ENCODE data around the gene APH1B. TPM values are rescaled to one million over a fixed set of nuclear protein-coding genes. Genes with fewer than 3 reads are reported as not detected.
"Not testable (repeated sequence)": the region's sequence is repeated elsewhere in the genome, so short reads cannot be mapped to it uniquely, and the experiment has no call there.

The APH1B gene
- total and polyA plus RNA-seq, 4 donors: 16.4 to 25.8 (median 21.8) TPM

DNA sequence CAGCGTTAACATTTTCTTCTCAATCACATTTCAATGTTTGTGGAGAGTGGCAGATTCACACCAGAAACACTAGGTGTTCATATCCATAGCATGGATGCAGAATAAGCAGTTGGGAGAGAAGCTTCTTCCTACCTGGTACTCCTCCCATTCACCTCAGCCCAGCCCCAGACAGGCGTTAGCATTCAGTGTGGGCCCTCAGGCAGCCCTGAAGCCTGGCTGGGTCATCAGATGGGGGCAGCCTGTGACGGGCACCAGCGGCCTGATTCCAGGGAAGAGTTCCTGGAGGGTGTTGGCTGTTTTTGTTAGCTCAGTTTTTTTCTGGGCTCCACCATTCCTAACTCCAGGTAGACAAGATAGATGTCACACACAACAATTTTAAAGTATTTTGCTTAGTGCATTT, 31.1 kb downstream of the APH1B start:
- no peak overlapping the region for H3K27ac ChIP-seq (ENCODE audit: low read depth, low read length)
- H3K9me3 ChIP-seq (ENCODE audit: control insufficient read depth, insufficient read depth, low read length): no peaks in the 10 kb centered on the region
- peaks cover 11% of the 10 kb centered on the region for H3K36me3 ChIP-seq (ENCODE audit: control insufficient read depth, insufficient read depth, low read length)
- no peaks in the 10 kb centered on the region for H3K27me3 ChIP-seq (ENCODE audit: control insufficient read depth, insufficient read depth, low read length)
- H3K4me3 ChIP-seq (ENCODE audit: low read depth, low read length): no peak overlapping the region
- no peak for DNase-seq (ENCODE audit: low read depth in 4 of 6, low spot score in 6 of 6)
- peaks cover 3% of the 10 kb centered on the region for H3K4me1 ChIP-seq (ENCODE audit: control insufficient read depth, insufficient read depth, low read length)
- WGBS (ENCODE audit: insufficient coverage): 90% methylated on average over 2 of the region's 4 CpGs

DNA sequence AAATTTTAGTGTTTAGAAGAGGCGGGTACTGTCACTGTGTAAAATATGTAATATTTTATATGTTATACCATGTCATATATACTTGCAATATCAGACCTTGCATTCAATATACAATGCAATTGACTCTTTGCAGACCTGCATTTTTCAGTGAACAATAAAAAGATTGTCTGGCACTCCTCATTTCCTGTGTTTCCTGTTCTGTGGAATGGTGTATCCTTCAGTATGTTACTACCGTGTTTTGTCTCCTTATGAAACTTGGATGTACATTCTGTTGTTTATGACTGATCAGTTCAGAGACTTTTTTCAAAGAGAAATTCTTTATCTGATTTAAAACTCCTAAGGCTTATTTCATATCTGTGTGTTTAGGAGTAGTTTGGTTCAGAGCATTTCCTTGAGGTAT, 31.5 kb downstream of the APH1B start:
- H3K27me3 ChIP-seq (ENCODE audit: control insufficient read depth, insufficient read depth, low read length): no peaks in the 10 kb centered on the region
- H3K36me3 ChIP-seq (ENCODE audit: control insufficient read depth, insufficient read depth, low read length): peaks cover 8% of the 10 kb centered on the region
- DNase-seq (ENCODE audit: low read depth in 4 of 6, low spot score in 6 of 6): no peak
- no peaks in the 10 kb centered on the region for H3K9me3 ChIP-seq (ENCODE audit: control insufficient read depth, insufficient read depth, low read length)
- no peak overlapping the region for H3K27ac ChIP-seq (ENCODE audit: low read depth, low read length)
- WGBS (ENCODE audit: insufficient coverage): no CpG with 5 or more reads among the region's 2 CpGs
- H3K4me3 ChIP-seq (ENCODE audit: low read depth, low read length): no peak overlapping the region
- peaks cover 3% of the 10 kb centered on the region for H3K4me1 ChIP-seq (ENCODE audit: control insufficient read depth, insufficient read depth, low read length)

DNA sequence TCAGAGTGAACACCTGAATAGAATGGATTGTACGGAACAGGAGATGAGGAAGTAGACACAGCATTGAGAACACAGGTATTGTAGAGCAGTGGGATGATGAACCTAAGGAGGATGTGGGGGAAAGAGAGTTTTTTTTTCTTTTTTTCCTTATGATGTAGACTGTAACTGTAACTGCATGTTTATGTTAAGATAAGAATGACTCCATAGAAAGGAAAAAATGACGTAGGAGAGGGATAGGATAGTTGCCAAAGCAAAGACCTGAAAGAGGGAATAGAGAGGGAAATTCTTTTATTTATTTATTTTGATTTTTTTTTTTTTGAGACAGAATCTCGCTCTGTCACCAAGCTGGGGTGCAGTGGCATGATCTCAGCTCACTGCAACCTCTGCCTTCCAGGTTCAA, 33.2 kb downstream of the APH1B start:
- Histone ChIP-seq H3K36me3 (ENCODE audit: control insufficient read depth, insufficient read depth, low read length) (peaks cover 6% of the 10 kb centered on the region), H3K27me3 (ENCODE audit: control insufficient read depth, insufficient read depth, low read length) (no peaks in the 10 kb centered on the region), H3K4me3 (ENCODE audit: low read depth, low read length) (no peak overlapping the region), H3K4me1 (ENCODE audit: control insufficient read depth, insufficient read depth, low read length) (peaks cover 3% of the 10 kb centered on the region), H3K27ac (ENCODE audit: low read depth, low read length) (no peak overlapping the region), H3K9me3 (ENCODE audit: control insufficient read depth, insufficient read depth, low read length) (no peaks in the 10 kb centered on the region)
- no peak for DNase-seq (ENCODE audit: low read depth in 4 of 6, low spot score in 6 of 6)
- 100% methylated on average over 1 of the region's 3 CpGs for WGBS (ENCODE audit: insufficient coverage)

DNA sequence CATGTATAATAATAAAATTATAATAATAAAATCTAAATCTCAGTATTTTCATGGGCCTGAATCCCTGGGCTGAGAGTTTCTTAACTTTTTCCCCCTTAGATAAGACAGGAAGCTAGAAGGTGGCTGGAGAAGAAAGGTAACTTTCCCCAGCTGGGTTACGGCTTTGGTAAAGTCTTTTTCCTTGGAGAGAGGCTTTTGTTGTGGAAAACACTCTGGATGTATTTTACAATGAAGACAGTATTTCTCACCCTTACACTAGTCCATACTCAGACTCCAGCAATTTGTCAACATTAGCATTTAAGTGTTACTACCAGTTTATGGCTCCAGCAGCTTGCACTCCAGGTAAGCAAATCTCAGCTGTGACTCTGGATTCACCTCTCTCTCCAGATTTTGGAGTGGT, 34.9 kb downstream of the APH1B start:
- Histone ChIP-seq H3K4me1 (ENCODE audit: control insufficient read depth, insufficient read depth, low read length) (peaks cover 3% of the 10 kb centered on the region), H3K27ac (ENCODE audit: low read depth, low read length) (no peak overlapping the region), H3K4me3 (ENCODE audit: low read depth, low read length) (no peak overlapping the region), H3K27me3 (ENCODE audit: control insufficient read depth, insufficient read depth, low read length) (no peaks in the 10 kb centered on the region), H3K9me3 (ENCODE audit: control insufficient read depth, insufficient read depth, low read length) (no peaks in the 10 kb centered on the region), H3K36me3 (ENCODE audit: control insufficient read depth, insufficient read depth, low read length) (peaks cover 3% of the 10 kb centered on the region)
- no peak for DNase-seq (ENCODE audit: low read depth in 4 of 6, low spot score in 6 of 6)
- no CpG with 5 or more reads among the region's 1 CpG for WGBS (ENCODE audit: insufficient coverage)

DNA sequence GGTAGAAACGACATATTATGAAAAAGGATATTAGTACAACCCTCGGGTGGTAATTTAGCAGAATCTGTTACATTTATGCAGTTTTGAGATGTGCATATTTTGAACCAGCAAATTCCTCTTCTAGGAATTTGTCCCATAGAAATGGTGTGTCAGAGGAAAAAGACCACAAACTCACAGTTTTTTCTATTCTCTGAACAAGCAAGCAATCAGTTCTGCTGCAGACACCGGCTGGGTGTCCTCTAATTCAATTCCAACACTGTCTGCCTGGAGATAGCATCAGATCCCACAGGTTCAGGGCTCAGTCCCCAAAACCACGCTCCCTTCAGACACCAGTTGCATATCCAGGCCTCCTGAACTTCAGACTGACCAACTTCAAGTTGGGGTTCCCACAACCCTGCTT, 36.4 kb downstream of the APH1B start:
- Histone ChIP-seq H3K4me1 (ENCODE audit: control insufficient read depth, insufficient read depth, low read length) (no peaks in the 10 kb centered on the region), H3K4me3 (ENCODE audit: low read depth, low read length) (no peak overlapping the region), H3K27ac (ENCODE audit: low read depth, low read length) (no peak overlapping the region), H3K9me3 (ENCODE audit: control insufficient read depth, insufficient read depth, low read length) (no peaks in the 10 kb centered on the region), H3K36me3 (ENCODE audit: control insufficient read depth, insufficient read depth, low read length) (no peaks in the 10 kb centered on the region), H3K27me3 (ENCODE audit: control insufficient read depth, insufficient read depth, low read length) (no peaks in the 10 kb centered on the region)
- WGBS (ENCODE audit: insufficient coverage): 90% methylated on average over 2 of the region's 4 CpGs
- no peak for DNase-seq (ENCODE audit: low read depth in 4 of 6, low spot score in 6 of 6)

DNA sequence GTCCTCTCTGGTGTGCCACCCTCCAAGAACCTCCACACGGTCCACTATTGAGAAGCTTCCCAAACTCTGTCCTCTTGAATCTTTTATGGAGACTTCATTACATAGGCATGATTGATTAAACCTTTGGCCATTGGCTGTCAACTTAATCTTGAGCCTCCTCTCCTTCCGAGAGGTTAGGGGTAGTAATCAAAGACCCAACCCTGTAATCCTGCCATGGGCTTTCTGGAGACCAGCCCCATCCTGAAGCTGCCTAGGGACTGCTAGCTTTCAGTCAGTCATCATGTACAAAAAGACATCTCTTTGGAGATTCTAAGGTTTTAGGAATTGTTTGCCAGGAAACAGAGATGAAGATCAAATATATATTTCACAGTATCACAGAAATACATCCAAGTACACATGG, 37.0 kb downstream of the APH1B start:
- no peak for DNase-seq (ENCODE audit: low read depth in 4 of 6, low spot score in 6 of 6)
- H3K27ac ChIP-seq (ENCODE audit: low read depth, low read length): no peak overlapping the region
- H3K4me1 ChIP-seq (ENCODE audit: control insufficient read depth, insufficient read depth, low read length): no peaks in the 10 kb centered on the region
- no peaks in the 10 kb centered on the region for H3K27me3 ChIP-seq (ENCODE audit: control insufficient read depth, insufficient read depth, low read length)
- WGBS (ENCODE audit: insufficient coverage): 43% methylated on average over 1 of the region's 2 CpGs
- no peak overlapping the region for H3K4me3 ChIP-seq (ENCODE audit: low read depth, low read length)
- no peaks in the 10 kb centered on the region for H3K9me3 ChIP-seq (ENCODE audit: control insufficient read depth, insufficient read depth, low read length)
- no peaks in the 10 kb centered on the region for H3K36me3 ChIP-seq (ENCODE audit: control insufficient read depth, insufficient read depth, low read length)

DNA sequence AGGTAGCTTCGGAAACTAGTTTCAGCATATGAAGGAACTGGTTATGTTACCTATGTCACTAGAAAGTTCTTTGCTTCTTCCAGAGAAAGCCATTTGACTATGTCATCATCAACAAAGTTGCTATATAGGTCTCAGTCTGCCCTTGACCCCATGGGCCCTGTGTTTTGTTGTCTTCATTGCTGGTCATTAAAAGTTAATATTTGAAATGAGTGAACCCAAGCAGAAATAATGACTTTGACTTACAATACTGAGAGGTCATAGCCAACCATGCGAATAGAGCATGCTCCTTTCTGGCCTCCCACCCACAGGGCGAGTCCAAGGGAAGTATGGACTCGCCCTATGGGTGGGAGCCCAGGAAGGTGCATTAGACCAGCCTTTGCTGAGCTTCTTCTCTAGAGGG, 40.9 kb downstream of the APH1B start:
- 88% methylated on average over 1 of the region's 4 CpGs for WGBS (ENCODE audit: insufficient coverage)
- H3K9me3 ChIP-seq (ENCODE audit: control insufficient read depth, insufficient read depth, low read length): no peaks in the 10 kb centered on the region
- H3K4me1 ChIP-seq (ENCODE audit: control insufficient read depth, insufficient read depth, low read length): peaks cover 5% of the 10 kb centered on the region
- H3K27me3 ChIP-seq (ENCODE audit: control insufficient read depth, insufficient read depth, low read length): no peaks in the 10 kb centered on the region
- H3K27ac ChIP-seq (ENCODE audit: low read depth, low read length): no peak overlapping the region
- DNase-seq (ENCODE audit: low read depth in 4 of 6, low spot score in 6 of 6): no peak
- H3K4me3 ChIP-seq (ENCODE audit: low read depth, low read length): no peak overlapping the region
- H3K36me3 ChIP-seq (ENCODE audit: control insufficient read depth, insufficient read depth, low read length): peaks cover 5% of the 10 kb centered on the region

DNA sequence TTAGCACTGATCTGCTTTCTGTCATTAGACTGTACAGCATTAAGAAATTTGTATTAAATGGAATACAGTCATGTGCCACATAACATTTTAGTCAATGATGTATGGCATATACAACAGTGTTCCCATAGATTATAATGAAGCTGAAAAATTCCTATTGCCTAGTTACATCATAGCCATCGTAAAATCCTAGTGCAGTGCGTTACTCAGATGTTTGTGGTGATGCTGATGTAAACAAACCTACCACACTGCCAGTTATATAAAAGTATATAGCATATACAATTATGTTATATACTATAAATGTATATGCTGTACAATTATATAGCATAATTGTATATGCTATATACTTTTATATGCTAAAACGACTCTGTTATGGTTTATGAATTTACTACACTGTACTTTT, 41.7 kb downstream of the APH1B start:
- H3K36me3 ChIP-seq (ENCODE audit: control insufficient read depth, insufficient read depth, low read length): peaks cover 5% of the 10 kb centered on the region
- no peak for DNase-seq (ENCODE audit: low read depth in 4 of 6, low spot score in 6 of 6)
- no peaks in the 10 kb centered on the region for H3K9me3 ChIP-seq (ENCODE audit: control insufficient read depth, insufficient read depth, low read length)
- H3K27ac ChIP-seq (ENCODE audit: low read depth, low read length): no peak overlapping the region
- H3K4me3 ChIP-seq (ENCODE audit: low read depth, low read length): no peak overlapping the region
- H3K4me1 ChIP-seq (ENCODE audit: control insufficient read depth, insufficient read depth, low read length): peaks cover 13% of the 10 kb centered on the region
- WGBS (ENCODE audit: insufficient coverage): no CpG with 5 or more reads among the region's 3 CpGs
- H3K27me3 ChIP-seq (ENCODE audit: control insufficient read depth, insufficient read depth, low read length): no peaks in the 10 kb centered on the region

DNA sequence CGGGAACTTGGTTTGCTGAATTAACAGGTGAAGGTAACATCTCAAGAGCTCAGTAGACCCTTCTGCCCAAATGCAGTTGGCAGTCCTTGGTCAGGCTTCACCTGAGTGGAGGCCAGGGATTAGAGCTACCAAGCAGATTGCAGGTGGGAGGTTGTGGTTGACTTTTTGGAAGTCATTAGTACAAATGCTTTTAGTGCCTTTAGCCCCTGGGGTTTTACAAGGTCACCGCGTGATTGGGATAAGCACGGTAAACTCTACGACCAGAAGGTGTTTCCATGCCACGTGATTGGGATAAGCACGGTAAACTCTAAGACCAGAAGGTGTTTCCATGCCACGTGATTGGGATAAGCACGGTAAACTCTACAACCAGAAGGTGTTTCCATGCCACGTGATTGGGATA, 43.0 kb downstream of the APH1B start:
- H3K9me3 ChIP-seq (ENCODE audit: control insufficient read depth, insufficient read depth, low read length); H3K36me3 ChIP-seq (ENCODE audit: control insufficient read depth, insufficient read depth, low read length); H3K27me3 ChIP-seq (ENCODE audit: control insufficient read depth, insufficient read depth, low read length); H3K27ac ChIP-seq (ENCODE audit: low read depth, low read length); DNase-seq (ENCODE audit: low read depth in 4 of 6, low spot score in 6 of 6); H3K4me3 ChIP-seq (ENCODE audit: low read depth, low read length): not testable (repeated sequence)
- H3K4me1 ChIP-seq (ENCODE audit: control insufficient read depth, insufficient read depth, low read length): peaks cover 21% of the 10 kb centered on the region
- WGBS (ENCODE audit: insufficient coverage): 100% methylated on average over 1 of the region's 10 CpGs

DNA sequence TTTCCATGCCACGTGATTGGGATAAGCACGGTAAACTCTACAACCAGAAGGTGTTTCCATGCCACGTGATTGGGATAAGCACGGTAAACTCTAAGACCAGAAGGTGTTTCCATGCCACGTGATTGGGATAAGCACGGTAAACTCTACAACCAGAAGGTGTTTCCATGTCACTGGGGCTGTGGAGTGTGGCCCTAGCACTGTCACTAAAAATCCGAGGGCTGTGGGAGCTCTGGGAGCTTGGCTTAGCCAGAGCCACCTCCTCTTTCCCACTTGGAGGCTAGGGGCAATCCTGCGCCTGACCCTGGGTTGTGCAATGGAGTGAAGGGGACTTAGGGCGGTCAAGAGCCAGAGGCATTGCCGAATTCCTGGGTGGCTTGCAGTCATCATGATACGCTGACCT, 43.6 kb downstream of the APH1B start:
- not testable (repeated sequence) for DNase-seq (ENCODE audit: low read depth in 4 of 6, low spot score in 6 of 6); H3K36me3 ChIP-seq (ENCODE audit: control insufficient read depth, insufficient read depth, low read length); H3K27me3 ChIP-seq (ENCODE audit: control insufficient read depth, insufficient read depth, low read length); H3K27ac ChIP-seq (ENCODE audit: low read depth, low read length); H3K4me3 ChIP-seq (ENCODE audit: low read depth, low read length); H3K9me3 ChIP-seq (ENCODE audit: control insufficient read depth, insufficient read depth, low read length)
- WGBS (ENCODE audit: insufficient coverage): 100% methylated on average over 3 of the region's 11 CpGs
- H3K4me1 ChIP-seq (ENCODE audit: control insufficient read depth, insufficient read depth, low read length): peaks cover 21% of the 10 kb centered on the region
